HG03457 (cell line): ENCODE data around the gene DAO.

Source experiments
- ATAC-seq: cut with Tn5 transposase; IDR thresholded peaks from one replicate; pipeline ENCODE4 v1.9.1; 2021; ENCODE audit warnings: moderate number of reproducible peaks; ENCODE audit not compliant: unreplicated experiment

DAO gene

DNA sequence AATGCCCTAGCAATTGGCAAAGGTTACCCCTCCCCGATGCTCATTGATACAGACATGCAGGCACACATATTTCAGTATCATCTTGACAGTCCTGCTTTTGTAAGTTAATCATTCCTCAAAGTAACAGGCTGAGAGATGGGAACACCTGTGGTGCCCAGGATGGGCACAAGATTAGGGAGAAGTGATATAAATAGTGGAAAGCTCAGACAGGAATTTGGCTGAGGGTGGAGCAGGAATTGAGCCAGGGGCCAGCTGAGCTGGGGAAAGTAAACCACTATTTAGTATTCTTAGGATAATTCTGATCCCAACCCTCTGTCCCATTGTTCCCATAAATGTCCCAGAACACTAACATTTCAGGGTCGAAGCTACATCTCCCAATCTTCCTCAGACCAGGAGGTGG is 38.3 kb downstream of the DAO start:
- ATAC-seq: no peak

GRCh38 chr12:108918960-108919642 is 39.2 kb downstream of the DAO start:
- ATAC-seq: no peak

GRCh38 chr12:108921946-108922345 is 42.1 kb downstream of the DAO start:
- ATAC-seq: no peak

GRCh38 chr12:108922918-108923317 is 43.0 kb downstream of the DAO start:
- no peak for ATAC-seq

GRCh38 chr12:108928695-108929094 is 48.8 kb downstream of the DAO start:
- ATAC-seq: no peak

GRCh38 chr12:108930155-108930554 is 50.3 kb downstream of the DAO start:
- ATAC-seq: no peak

- ATAC-seq: no peak
Observed at GRCh38 chr12:108930756-108931155, 50.9 kb downstream of the DAO start.

- ATAC-seq: no peak
Observed at GRCh38 chr12:108933949-108934348, 54.1 kb downstream of the DAO start.

- no peak for ATAC-seq
Observed at GRCh38 chr12:108935159-108935763, 55.4 kb downstream of the DAO start.

DNA sequence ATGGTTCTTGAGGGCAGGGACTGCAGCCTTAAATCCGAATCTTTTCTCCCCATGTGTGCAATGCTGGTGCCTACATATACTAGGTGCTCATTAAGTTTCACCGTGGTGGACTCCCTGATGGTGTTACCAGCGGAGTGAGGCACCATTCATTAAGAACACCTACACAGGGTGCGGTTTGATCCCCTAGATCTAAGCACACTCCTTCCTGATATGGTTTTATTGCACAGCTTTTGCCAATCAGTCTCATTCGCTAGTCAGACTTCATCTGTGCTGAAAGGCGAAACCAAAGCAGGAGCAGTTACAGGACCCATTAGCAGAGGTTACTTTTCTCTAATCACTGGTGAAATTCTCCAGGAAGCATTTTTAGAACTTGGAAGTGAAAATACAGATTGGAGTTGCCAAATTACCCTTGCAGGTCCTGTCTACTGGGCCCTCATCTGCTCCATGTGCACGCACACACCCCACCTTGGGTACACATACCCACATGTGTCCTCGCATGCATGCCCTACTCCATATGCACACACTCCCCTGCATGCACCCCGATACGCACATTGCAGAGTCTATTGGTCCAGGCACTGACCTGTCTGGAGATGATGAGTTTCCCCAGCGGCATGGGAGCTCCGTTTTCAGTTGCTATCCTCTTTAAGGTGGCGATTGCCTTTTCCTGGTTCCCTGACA is 58.5 kb downstream of the DAO start:
- no peak for ATAC-seq

- ATAC-seq: no peak
Observed at GRCh38 chr12:108939594-108939993, 59.7 kb downstream of the DAO start.

GRCh38 chr12:108940138-108940537 is 60.2 kb downstream of the DAO start:
- ATAC-seq: no peak

DNA sequence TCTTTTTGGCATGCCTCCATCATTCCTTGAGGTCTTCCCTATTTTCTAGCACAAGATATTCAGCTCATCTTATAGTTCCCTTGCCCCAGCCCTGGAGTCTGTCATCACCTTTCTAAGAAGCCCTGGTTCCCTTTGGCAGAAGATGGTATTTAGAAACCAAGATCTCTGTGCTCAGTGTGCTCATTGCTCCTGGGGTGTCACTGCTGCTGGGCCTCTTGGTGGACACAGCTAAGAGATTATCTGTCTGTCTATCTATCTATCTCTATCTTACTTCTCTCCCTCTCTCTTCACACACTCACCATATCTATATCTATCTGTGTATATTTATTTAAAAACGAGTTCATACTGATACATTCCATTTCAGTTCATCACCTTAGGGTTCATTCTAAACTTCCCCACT is 67.2 kb downstream of the DAO start:
- ATAC-seq: no peak

DNA sequence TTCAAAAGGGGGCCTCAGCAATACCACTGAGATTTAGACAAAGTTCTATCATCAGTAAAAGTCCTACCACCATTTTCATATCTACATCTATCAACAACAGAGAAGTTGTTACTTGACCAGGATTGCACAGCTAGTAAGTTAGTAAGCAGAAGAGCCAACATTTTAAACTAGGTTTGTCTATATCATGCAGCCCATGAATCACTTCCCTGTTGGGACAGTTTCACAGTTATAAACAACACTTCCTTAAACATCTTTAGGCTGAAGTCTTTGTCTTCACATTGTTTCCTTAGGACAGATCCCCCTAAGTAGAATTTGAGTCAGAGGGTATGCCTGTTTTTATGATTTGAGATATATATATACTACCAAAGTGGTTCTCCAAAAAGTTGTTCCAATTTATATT is 68.5 kb downstream of the DAO start:
- ATAC-seq: no peak

- no peak for ATAC-seq
Observed at GRCh38 chr12:108949976-108950375, 70.1 kb downstream of the DAO start.
